Panc1 (cell line): Measurements from ENCODE around the gene LMNB1. TPM values are rescaled to one million over a fixed set of nuclear protein-coding genes. Genes with fewer than 3 reads are reported as not detected.

Experiments
- ATAC-seq: fragments of 200-7000 bp; cut with Tn5 transposase; 2 replicates; pipeline ENCODE4 v1.9.1; 2020; ENCODE audit warnings: mild to moderate bottlenecking, moderate library complexity
- BruUV-seq: library from RNA; stranded (reverse); fragments of 400-500 nt; replicated peaks from 2 replicates; lab custom pipeline; 2021; lab: Mats Ljungman, UMichigan
- CTCF ChIA-PET: fragments of 300-600 bp; sonication (Branson Sonifier 250); formaldehyde crosslinking; loops from one replicate; lab custom pipeline; 2022; ENCODE audit warnings: antibody characterized with exemption; lab: Charles Lee
- POLR2A ChIA-PET: fragments of 300-600 bp; sonication (Branson Sonifier 250); formaldehyde crosslinking; loops from one replicate; lab custom pipeline; 2022; ENCODE audit warnings: antibody characterized with exemption; lab: Charles Lee
- DNase-seq: peaks from one replicate; pipeline ENCODE4 v3.0.0-alpha.2; 2010; ENCODE audit warnings: low read depth, low spot score
- H3K27ac ChIP-seq: 2 replicates; pipeline ENCODE4 v1.5.1; 2011; ENCODE audit warnings: mild to moderate bottlenecking, low read length, inconsistent platforms
- H3K27me3 ChIP-seq: fragments of 200-500 bp; sonication (Bioruptor generic); 2 replicates; pipeline ENCODE4 v1.6.0; 2014; ENCODE audit warnings: low read length, inconsistent platforms; ENCODE audit not compliant: control insufficient read depth, insufficient read depth
- H3K36me3 ChIP-seq: fragments of 200-500 bp; sonication (Bioruptor generic); 2 replicates; pipeline ENCODE4 v1.5.1; 2014; ENCODE audit warnings: inconsistent platforms, mild to moderate bottlenecking, low read length, moderate library complexity; ENCODE audit not compliant: control insufficient read depth, insufficient read depth
- H3K4me1 ChIP-seq: 2 replicates; pipeline ENCODE4 v1.5.1; 2011; ENCODE audit warnings: inconsistent platforms, mild to moderate bottlenecking, low read length, moderate library complexity; ENCODE audit not compliant: control insufficient read depth, insufficient read depth
- H3K4me3 ChIP-seq, 2 experiments: 2 replicates each; pipeline ENCODE4 v1.5.1; 2011 to 2012; ENCODE audit warnings: low read depth in 2 of 2, low read length in 2 of 2, mild to moderate bottlenecking in 2 of 2, inconsistent platforms in 1 of 2, moderate library complexity in 1 of 2
- H3K9me3 ChIP-seq: fragments of 200-500 bp; sonication (Bioruptor generic); 2 replicates; pipeline ENCODE4 v1.5.1; 2014; ENCODE audit warnings: low read depth, mild to moderate bottlenecking, inconsistent platforms, low read length, moderate library complexity; ENCODE audit not compliant: control insufficient read depth, insufficient read depth
- POLR2AphosphoS5 ChIP-seq: IDR thresholded peaks from 2 replicates; pipeline ENCODE4 v1.6.1; 2012; ENCODE audit warnings: mild to moderate bottlenecking, low read depth, low read length, moderate library complexity
- REST ChIP-seq, 2 experiments: IDR thresholded peaks; 2 replicates each; pipeline ENCODE4 v1.6.1; 2011 to 2012; ENCODE audit warnings: low read depth in 2 of 2, control low read depth in 1 of 2, low read length in 1 of 2, mild to moderate bottlenecking in 1 of 2, moderate library complexity in 1 of 2; ENCODE audit not compliant: insufficient read depth in 1 of 2
- SIN3A ChIP-seq: IDR thresholded peaks from 2 replicates; pipeline ENCODE4 v1.6.1; 2012; ENCODE audit warnings: low read depth, mild to moderate bottlenecking, low read length, moderate library complexity, borderline replicate concordance; ENCODE audit not compliant: insufficient read depth
- TCF7L2 ChIP-seq: IDR thresholded peaks from 2 replicates; pipeline ENCODE4 v1.6.1; 2011; ENCODE audit warnings: mild to moderate bottlenecking, low read depth, low read length, inconsistent platforms
- in situ Hi-C: cut with HindIII; loops from 2 replicates; pipeline ENCODE4 v1.10.0; 2016; ENCODE audit warnings: low sequenced_read_pairs, low pct_unique_long_range_greater_than_20kb
- intact Hi-C: fragments of 100-400 bp; cut with micrococcal nuclease; formaldehyde crosslinking; loops from one replicate; pipeline ENCODE4 v1.10.0; 2022; ENCODE audit not compliant: unreplicated experiment
- total RNA-seq: library from RNA; stranded (reverse); gene quantifications from one replicate; pipeline ENCODE4 v1.2.1, GENCODE V29; 2021; ENCODE audit not compliant: unreplicated experiment
- TF ChIP-seq, protein P1 (sequence below): fragments of 450-650 bp; IDR thresholded peaks from 2 replicates; pipeline ENCODE4 v1.5.1; 2017; ENCODE audit warnings: mild to moderate bottlenecking

LMNB1 gene
- total RNA-seq, 1 experiment from 2014 or later = 122 TPM

DNA sequence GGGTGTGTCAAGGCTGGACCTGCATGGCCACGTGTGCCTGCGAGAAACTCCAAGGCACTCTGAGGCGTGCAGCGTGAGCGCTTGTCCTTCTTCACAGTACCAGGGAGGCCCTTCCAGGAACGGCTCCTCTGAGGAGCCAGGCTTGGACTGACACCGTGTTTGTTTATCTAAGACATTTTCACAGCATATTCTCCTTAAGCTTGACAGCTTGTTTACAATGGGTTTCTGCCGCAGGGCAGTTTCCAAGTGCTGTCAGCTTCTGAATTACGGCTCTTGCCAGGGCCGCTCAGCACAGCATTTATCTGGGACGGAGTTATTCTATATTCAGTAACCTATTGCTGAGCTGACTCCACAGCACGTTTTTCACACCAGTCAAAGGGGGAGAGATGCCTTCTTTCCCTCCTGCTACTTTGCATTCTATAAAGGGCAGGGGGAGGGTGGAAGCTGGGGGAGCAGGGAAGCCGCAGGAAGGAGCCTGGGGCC lies 98.4 kb downstream of the LMNB1 start:
- no peaks in the 10 kb centered on the region for H3K9me3 ChIP-seq

DNA sequence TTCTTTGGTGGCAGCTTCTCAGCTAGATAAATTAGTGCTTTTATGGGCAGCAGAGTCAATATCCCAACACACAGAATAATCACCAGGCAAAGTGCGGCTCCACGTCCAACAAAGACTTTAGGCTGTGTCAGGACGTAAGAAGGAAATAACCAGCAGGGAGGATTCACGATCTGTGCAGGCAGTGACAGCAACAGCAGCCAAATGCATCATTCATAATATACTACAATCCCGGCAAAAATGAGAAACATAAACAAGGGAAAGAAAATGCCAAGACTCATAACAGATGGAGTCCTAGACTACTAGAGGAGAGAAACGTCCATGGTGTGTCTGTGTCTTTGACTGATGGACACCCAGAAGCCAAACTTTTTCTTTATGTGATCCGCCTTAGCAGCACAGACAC lies 100.7 kb downstream of the LMNB1 start:
- no peak for ATAC-seq
- CTCF ChIA-PET = no interaction called here
- H3K4me3 ChIP-seq = no peak overlapping the region

More for the DNA sequence above, 98.4 kb downstream of the LMNB1 start:
- no peak for DNase-seq
- Histone ChIP-seq H3K4me1 (no peaks in the 10 kb centered on the region), H3K4me3 (no peak overlapping the region), H3K36me3 (no peaks in the 10 kb centered on the region), H3K27ac (no peak overlapping the region), H3K27me3 (no peaks in the 10 kb centered on the region)
- ChIA-PET POLR2A (no interaction called here), CTCF (no interaction called here)
- TF ChIP-seq, protein P1, sequence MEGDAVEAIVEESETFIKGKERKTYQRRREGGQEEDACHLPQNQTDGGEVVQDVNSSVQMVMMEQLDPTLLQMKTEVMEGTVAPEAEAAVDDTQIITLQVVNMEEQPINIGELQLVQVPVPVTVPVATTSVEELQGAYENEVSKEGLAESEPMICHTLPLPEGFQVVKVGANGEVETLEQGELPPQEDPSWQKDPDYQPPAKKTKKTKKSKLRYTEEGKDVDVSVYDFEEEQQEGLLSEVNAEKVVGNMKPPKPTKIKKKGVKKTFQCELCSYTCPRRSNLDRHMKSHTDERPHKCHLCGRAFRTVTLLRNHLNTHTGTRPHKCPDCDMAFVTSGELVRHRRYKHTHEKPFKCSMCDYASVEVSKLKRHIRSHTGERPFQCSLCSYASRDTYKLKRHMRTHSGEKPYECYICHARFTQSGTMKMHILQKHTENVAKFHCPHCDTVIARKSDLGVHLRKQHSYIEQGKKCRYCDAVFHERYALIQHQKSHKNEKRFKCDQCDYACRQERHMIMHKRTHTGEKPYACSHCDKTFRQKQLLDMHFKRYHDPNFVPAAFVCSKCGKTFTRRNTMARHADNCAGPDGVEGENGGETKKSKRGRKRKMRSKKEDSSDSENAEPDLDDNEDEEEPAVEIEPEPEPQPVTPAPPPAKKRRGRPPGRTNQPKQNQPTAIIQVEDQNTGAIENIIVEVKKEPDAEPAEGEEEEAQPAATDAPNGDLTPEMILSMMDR = no peak
- no peak for TF ChIP-seq POLR2AphosphoS5
- TF ChIP-seq TCF7L2 = no peak
- TF ChIP-seq REST (IDR thresholded peaks at IDR 0.05; ENCODE audit: insufficient read depth in 1 of 2, low read depth in 2 of 2, low read length in 1 of 2) = no peak
- no peak for TF ChIP-seq SIN3A
- in situ Hi-C loops (no loop called here), intact Hi-C loops (no loop called here)
- no peak for ATAC-seq
- BruUV-seq = no TSS peak

More for the DNA sequence above, 100.7 kb downstream of the LMNB1 start:
- no peak for DNase-seq
- H3K36me3 ChIP-seq = no peaks in the 10 kb centered on the region
- no peaks in the 10 kb centered on the region for H3K4me1 ChIP-seq
- H3K9me3 ChIP-seq = no peaks in the 10 kb centered on the region
- POLR2A ChIA-PET = no interaction called here
- no peaks in the 10 kb centered on the region for H3K27me3 ChIP-seq
- in situ Hi-C loops (no loop called here), intact Hi-C loops (no loop called here)
- TF ChIP-seq, protein P1 = no peak
- TF ChIP-seq REST (IDR thresholded peaks at IDR 0.05; ENCODE audit: insufficient read depth in 1 of 2, low read depth in 2 of 2, low read length in 1 of 2) = no peak
- TF ChIP-seq POLR2AphosphoS5 = no peak
- TF ChIP-seq TCF7L2 = no peak
- no peak for TF ChIP-seq SIN3A
- BruUV-seq = no TSS peak
- no peak overlapping the region for H3K27ac ChIP-seq
